Stimulated activated naive CD4-positive, alpha-beta T cell (primary cell): ENCODE data around the gene ZNF740.

Source experiments
- DNase-seq, 6 experiments: peaks; one replicate each; lab custom pipeline; 2025; lab: John Stamatoyannopoulos, UW

ZNF740 gene

GRCh38 chr12:53226815-53227214 lies 46.3 kb downstream of the ZNF740 start:
- no peak for DNase-seq

GRCh38 chr12:53227341-53227740 lies 46.8 kb downstream of the ZNF740 start:
- DNase-seq: no peak

GRCh38 chr12:53227836-53228235 lies 47.3 kb downstream of the ZNF740 start:
- no peak for DNase-seq

- no peak for DNase-seq
Observed at GRCh38 chr12:53229454-53229853, 48.9 kb downstream of the ZNF740 start.

GRCh38 chr12:53230108-53230845 lies 49.8 kb downstream of the ZNF740 start:
- DNase-seq: no peak

- no peak for DNase-seq
Observed at GRCh38 chr12:53231671-53231920, 51.1 kb downstream of the ZNF740 start.

GRCh38 chr12:53231921-53232645 lies 51.6 kb downstream of the ZNF740 start, which contains the start of gene RARG:
RARG (minus strand) TSS chr12:53232209; CDS start chr12:53227545, 4,664 bp downstream.
- DNase-seq: peak in 5 of 6 experiments; percentile 38 to 69 (median 61)

GRCh38 chr12:53232646-53233461 lies 52.3 kb downstream of the ZNF740 start:
- peak in 4 of 6 experiments; percentile 18 to 50 (median 29) for DNase-seq

GRCh38 chr12:53233671-53234121 lies 53.2 kb downstream of the ZNF740 start:
- no peak for DNase-seq

GRCh38 chr12:53234271-53234914 lies 53.9 kb downstream of the ZNF740 start:
- no peak for DNase-seq

- DNase-seq: no peak
Observed at GRCh38 chr12:53235164-53235563, 54.6 kb downstream of the ZNF740 start.

- DNase-seq: no peak
Observed at GRCh38 chr12:53235742-53236442, 55.4 kb downstream of the ZNF740 start.

GRCh38 chr12:53236443-53237111 lies 56.1 kb downstream of the ZNF740 start:
- no peak for DNase-seq

GRCh38 chr12:53239643-53240258 lies 59.2 kb downstream of the ZNF740 start:
- no peak for DNase-seq

GRCh38 chr12:53241623-53242412 lies 61.3 kb downstream of the ZNF740 start:
- DNase-seq: no peak

GRCh38 chr12:53244337-53244736 lies 63.8 kb downstream of the ZNF740 start:
- DNase-seq: no peak
